ENCODE results near the gene BHLHA15. TPM values are rescaled to one million over a fixed set of nuclear protein-coding genes. Genes with fewer than 3 reads are reported as not detected.

The BHLHA15 gene
- total RNA-seq, 1 donor from 2014 or later = 0.35 TPM

DNA sequence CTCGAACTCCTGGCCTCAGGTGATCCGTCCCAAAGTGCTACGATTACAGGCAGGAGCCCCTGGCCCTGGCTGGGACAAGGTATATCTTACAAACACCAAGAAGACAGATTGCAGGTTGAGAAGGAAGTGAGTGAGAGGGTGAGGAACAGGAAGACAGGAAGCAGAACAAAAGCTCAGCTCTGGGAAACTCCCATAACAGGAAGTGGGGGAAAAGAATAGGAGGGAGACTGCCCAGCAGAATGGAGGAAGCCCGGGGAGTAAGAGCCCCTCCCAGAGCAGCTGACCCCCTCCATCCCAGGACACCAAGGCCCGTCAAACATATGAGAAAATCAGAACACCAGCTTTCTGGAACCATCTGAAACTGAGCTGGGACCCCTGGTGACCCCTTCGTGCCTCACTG lies 37.9 kb downstream of the BHLHA15 start:
- ChIA-PET POLR2A (interaction anchor here (0.6 kb wide), 1 partner anchor 24 kb away, joined by 10 read pairs; no protein-coding TSS in a partner anchor), CTCF (no interaction called here)
- intact Hi-C loops (cut with micrococcal nuclease) = no loop called here
- peaks cover 39% of the 10 kb centered on the region for H3K4me1 Mint-ChIP-seq
- H3K9me3 Mint-ChIP-seq = no peaks in the 10 kb centered on the region
- peaks cover 18% of the 10 kb centered on the region for H3K36me3 Mint-ChIP-seq (ENCODE audit: low read depth)
- no peak overlapping the region for H3K4me3 Mint-ChIP-seq
- peak overlapping the region; percentile 22 for H3K27ac Mint-ChIP-seq
- TF ChIP-seq, protein P1, sequence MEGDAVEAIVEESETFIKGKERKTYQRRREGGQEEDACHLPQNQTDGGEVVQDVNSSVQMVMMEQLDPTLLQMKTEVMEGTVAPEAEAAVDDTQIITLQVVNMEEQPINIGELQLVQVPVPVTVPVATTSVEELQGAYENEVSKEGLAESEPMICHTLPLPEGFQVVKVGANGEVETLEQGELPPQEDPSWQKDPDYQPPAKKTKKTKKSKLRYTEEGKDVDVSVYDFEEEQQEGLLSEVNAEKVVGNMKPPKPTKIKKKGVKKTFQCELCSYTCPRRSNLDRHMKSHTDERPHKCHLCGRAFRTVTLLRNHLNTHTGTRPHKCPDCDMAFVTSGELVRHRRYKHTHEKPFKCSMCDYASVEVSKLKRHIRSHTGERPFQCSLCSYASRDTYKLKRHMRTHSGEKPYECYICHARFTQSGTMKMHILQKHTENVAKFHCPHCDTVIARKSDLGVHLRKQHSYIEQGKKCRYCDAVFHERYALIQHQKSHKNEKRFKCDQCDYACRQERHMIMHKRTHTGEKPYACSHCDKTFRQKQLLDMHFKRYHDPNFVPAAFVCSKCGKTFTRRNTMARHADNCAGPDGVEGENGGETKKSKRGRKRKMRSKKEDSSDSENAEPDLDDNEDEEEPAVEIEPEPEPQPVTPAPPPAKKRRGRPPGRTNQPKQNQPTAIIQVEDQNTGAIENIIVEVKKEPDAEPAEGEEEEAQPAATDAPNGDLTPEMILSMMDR (IDR thresholded peaks at IDR 0.05) = no peak
- no peaks in the 10 kb centered on the region for H3K27me3 Mint-ChIP-seq
- ATAC-seq (ENCODE audit: low read depth) (no peak), DNase-seq (no peak)

DNA sequence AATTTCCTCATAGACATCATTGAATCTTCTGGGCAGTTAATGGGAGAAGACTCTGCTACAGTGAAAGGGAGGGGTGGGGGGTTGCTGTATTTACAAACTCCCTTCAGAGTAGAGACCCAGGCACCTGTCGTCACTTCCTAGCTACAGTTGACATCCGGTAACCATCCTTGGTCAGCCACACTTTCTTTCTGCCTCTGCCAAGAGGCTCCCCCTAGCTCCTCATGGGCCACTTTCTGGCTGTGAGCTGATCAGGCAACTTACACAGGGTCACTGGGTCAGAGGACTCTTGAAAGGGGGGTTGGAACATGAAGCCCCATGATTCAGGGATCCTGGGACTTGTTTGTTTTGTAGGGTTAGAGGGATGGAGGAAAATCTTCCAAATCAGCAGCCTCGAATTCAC lies 39.5 kb downstream of the BHLHA15 start:
- ATAC-seq (ENCODE audit: low read depth) (no peak), DNase-seq (no peak)
- ChIA-PET CTCF (interaction anchor here (0.8 kb wide), 1 partner anchor 144 kb away, joined by 3 read pairs; the partner anchor contains the start of gene LMTK2), POLR2A (interaction anchor here (1.6 kb wide), 1 partner anchor 48 kb away, joined by 7 read pairs; no protein-coding TSS in a partner anchor)
- H3K36me3 Mint-ChIP-seq (ENCODE audit: low read depth) = peaks cover 20% of the 10 kb centered on the region
- H3K9me3 Mint-ChIP-seq = no peaks in the 10 kb centered on the region
- peak overlapping the region; percentile 94 for H3K4me3 Mint-ChIP-seq
- intact Hi-C loops (cut with micrococcal nuclease) = loop anchor here (1.0 to 5.0 kb wide), 6 partner anchors 16 to 1928 kb away; partner anchors contain the start of genes BAIAP2L1 and SLC25A13
- TF ChIP-seq, protein P1 (IDR thresholded peaks at IDR 0.05) = no peak
- H3K4me1 Mint-ChIP-seq = peaks cover 39% of the 10 kb centered on the region
- no peaks in the 10 kb centered on the region for H3K27me3 Mint-ChIP-seq
- H3K27ac Mint-ChIP-seq = peak overlapping the region; percentile 80

DNA sequence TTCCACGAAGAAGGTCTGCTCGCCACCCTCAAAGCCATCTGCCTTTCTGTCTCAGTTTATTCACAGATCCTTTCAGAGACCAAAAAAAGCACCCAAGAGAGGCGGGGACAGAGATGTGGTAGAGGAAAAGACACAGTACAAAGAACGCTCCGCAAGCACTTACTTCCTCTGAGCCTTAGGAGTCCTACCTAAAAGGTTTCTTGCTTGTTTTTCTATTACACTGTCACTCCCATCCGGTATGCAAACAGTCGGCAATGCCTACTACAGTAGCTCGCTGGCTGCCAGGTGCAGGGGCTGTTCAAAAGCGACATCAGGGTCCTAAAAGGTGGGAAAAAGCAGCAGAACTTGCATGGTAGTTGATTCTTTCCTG lies 40.0 kb downstream of the BHLHA15 start:
- peaks cover 39% of the 10 kb centered on the region for H3K4me1 Mint-ChIP-seq
- POLR2A ChIA-PET = interaction anchor here (1.6 kb wide), 1 partner anchor 49 kb away, joined by 7 read pairs; no protein-coding TSS in a partner anchor
- no peak for DNase-seq
- peaks cover 21% of the 10 kb centered on the region for H3K36me3 Mint-ChIP-seq (ENCODE audit: low read depth)
- peak; percentile 16 for ATAC-seq (ENCODE audit: low read depth)
- peak overlapping the region; percentile 94 for H3K4me3 Mint-ChIP-seq
- CTCF ChIA-PET = interaction anchor here (0.8 kb wide), 1 partner anchor 145 kb away, joined by 3 read pairs; the partner anchor contains the start of gene LMTK2
- no peaks in the 10 kb centered on the region for H3K9me3 Mint-ChIP-seq
- peak overlapping the region; percentile 80 for H3K27ac Mint-ChIP-seq
- no peaks in the 10 kb centered on the region for H3K27me3 Mint-ChIP-seq
- TF ChIP-seq, protein P1 (IDR thresholded peaks at IDR 0.05) = no peak
- intact Hi-C loops (cut with micrococcal nuclease) = loop anchor here (1.0 to 5.0 kb wide), 6 partner anchors 16 to 1929 kb away; partner anchors contain the start of genes BAIAP2L1 and SLC25A13

DNA sequence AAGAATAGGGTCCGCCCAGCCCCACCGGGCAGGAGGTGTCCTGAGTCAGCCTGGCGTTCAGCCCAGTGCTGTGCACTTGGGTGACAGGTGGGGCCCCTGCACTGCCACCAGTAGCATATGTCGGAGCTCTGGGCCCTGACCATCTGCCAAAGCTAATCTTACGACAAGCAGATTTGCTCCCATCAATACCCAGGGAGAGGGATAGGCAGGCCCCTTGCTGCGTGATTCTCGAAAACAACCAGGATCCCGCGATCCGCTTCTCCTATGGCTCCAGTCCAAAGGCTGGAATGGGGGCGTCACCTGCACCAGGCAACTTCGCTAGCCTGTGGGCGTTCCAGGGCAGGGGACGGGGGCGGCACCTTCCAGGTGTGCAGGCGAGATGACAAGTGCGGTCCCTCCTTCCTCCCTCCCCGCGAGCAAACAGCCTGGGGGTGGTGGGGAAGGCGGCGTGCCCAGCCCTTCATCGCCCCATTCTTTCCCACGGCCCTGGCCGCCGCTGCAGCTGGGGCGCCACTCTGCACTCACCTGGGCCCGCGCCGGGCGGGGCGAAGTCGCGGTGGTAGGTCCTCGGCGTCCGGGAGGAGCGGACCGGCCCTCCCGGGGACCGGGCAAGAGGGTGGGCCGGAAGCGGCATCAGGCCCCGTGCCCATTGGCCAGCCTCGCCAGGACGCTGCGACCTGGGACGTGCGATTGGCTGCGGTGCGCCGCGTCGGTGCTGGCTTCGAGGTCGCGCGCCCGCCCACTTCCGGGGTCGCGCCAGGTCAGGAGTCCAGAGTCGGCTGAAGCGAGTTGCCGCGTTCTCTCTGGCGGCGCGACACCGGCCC lies 40.6 kb downstream of the BHLHA15 start, which contains the start of gene TECPR1:
TSS of gene TECPR1 (minus strand) at position 632 of the 824 bp plus-strand sequence. CDS start 6,086 bp downstream, outside the sequence.
- TF ChIP-seq, protein P1 (IDR thresholded peaks at IDR 0.05) = no peak
- Mint-ChIP-seq H3K36me3 (ENCODE audit: low read depth) (peaks cover 27% of the 10 kb centered on the region), H3K9me3 (no peaks in the 10 kb centered on the region), H3K4me3 (peak within 1 kb of the TSS; percentile 94), H3K27ac (peak within 1 kb of the TSS; percentile 80), H3K4me1 (peaks cover 39% of the 10 kb centered on the region), H3K27me3 (no peaks in the 10 kb centered on the region)
- intact Hi-C loops (cut with micrococcal nuclease) = loop anchor here (1.0 to 5.0 kb wide), 9 partner anchors 15 to 1930 kb away; partner anchors contain the start of genes BAIAP2L1, BRI3, LMTK2 and SLC25A13
- ChIA-PET POLR2A (interaction anchor here (1.2 to 1.6 kb wide), 2 partner anchors 31 to 49 kb away, joined by 3 to 7 read pairs; no protein-coding TSS in a partner anchor), CTCF (no interaction called here)
- DNase-seq (peak; percentile 85), ATAC-seq (ENCODE audit: low read depth) (peak; percentile 96)
